GM23248 (cell line): Measurements from ENCODE around the gene VDAC1. TPM values are rescaled to one million over a fixed set of nuclear protein-coding genes. Genes with fewer than 3 reads are reported as not detected.

Experiments
- DNase-seq: peaks from one replicate; pipeline ENCODE4 v3.0.0-alpha.2; 2015
- H2AFZ ChIP-seq: fragments of 200-600 bp; sonication (generic); 2 replicates; pipeline ENCODE4 v1.6.1; 2016; ENCODE audit warnings: antibody characterized with exemption
- H3F3A ChIP-seq: fragments of 200-600 bp; sonication (generic); 2 replicates; pipeline ENCODE4 v1.6.1; 2016; ENCODE audit warnings: mild to moderate bottlenecking, antibody characterized with exemption, mixed run types; ENCODE audit not compliant: insufficient read depth
- H3K27ac ChIP-seq: fragments of 200-600 bp; sonication (generic); 2 replicates; pipeline ENCODE4 v1.5.1; 2016; ENCODE audit warnings: mild to moderate bottlenecking
- H3K27me3 ChIP-seq: fragments of 200-600 bp; sonication (generic); replicated peaks from 2 replicates; pipeline ENCODE4 v1.6.1; 2016; ENCODE audit warnings: mild to moderate bottlenecking; ENCODE audit not compliant: insufficient read depth
- H3K36me3 ChIP-seq: fragments of 200-600 bp; sonication (generic); 2 replicates; pipeline ENCODE4 v1.6.1; 2016; ENCODE audit warnings: low read depth, mild to moderate bottlenecking
- H3K4me1 ChIP-seq: fragments of 200-600 bp; sonication (generic); 2 replicates; pipeline ENCODE4 v1.6.1; 2016; ENCODE audit warnings: mild to moderate bottlenecking; ENCODE audit not compliant: insufficient read depth
- H3K4me2 ChIP-seq: fragments of 200-600 bp; sonication (generic); one replicate; pipeline ENCODE4 v1.6.1; 2016; ENCODE audit warnings: mild to moderate bottlenecking; ENCODE audit not compliant: unreplicated experiment
- H3K4me3 ChIP-seq: fragments of 200-600 bp; sonication (generic); 2 replicates; pipeline ENCODE4 v1.5.1; 2016; ENCODE audit warnings: mild to moderate bottlenecking
- H3K79me2 ChIP-seq: fragments of 200-600 bp; sonication (generic); 2 replicates; pipeline ENCODE4 v1.6.1; 2016; ENCODE audit warnings: mild to moderate bottlenecking; ENCODE audit not compliant: insufficient read depth
- H3K9ac ChIP-seq: fragments of 200-600 bp; sonication (generic); 2 replicates; pipeline ENCODE4 v1.6.1; 2016; ENCODE audit warnings: mild to moderate bottlenecking
- H3K9me2 ChIP-seq: fragments of 200-600 bp; sonication (generic); 2 replicates; pipeline ENCODE4 v1.6.1; 2016; ENCODE audit warnings: mixed run types, mild to moderate bottlenecking, moderate library complexity; ENCODE audit not compliant: insufficient read depth
- H3K9me3 ChIP-seq: fragments of 200-600 bp; sonication (generic); one replicate; pipeline ENCODE4 v1.6.1; 2017; ENCODE audit warnings: low read depth
- H4K20me1 ChIP-seq: fragments of 200-600 bp; sonication (generic); 2 replicates; pipeline ENCODE4 v1.6.0; 2016; ENCODE audit not compliant: insufficient read depth
- EZH2 ChIP-seq: fragments of 200-600 bp; sonication (generic); IDR thresholded peaks from 2 replicates; pipeline ENCODE4 v1.6.1; 2018; ENCODE audit warnings: antibody characterized with exemption, mild to moderate bottlenecking; ENCODE audit not compliant: insufficient read depth, poor library complexity, severe bottlenecking
- EZH2phosphoT487 ChIP-seq: fragments of 200-600 bp; sonication (generic); IDR thresholded peaks from 2 replicates; pipeline ENCODE4 v1.6.1; 2018; ENCODE audit warnings: antibody characterized with exemption, moderate library complexity, mild to moderate bottlenecking, low read depth; ENCODE audit not compliant: insufficient read depth
- WGBS, 2 experiments: methylation state at CpG; one replicate each; pipeline ENCODE4 v1.1.6; 2015 to 2017; ENCODE audit warnings: low lambda C conversion rate in 2 of 2, low coverage in 1 of 2; ENCODE audit errors: missing lambda C conversion rate in 2 of 2; 5-methylcytosine and 5-hydroxymethylcytosine counted together
- in situ Hi-C: fragments of 300-500 bp; cut with MboI; formaldehyde crosslinking; loops from 2 replicates; pipeline ENCODE4 v1.15.0; 2020
- polyA plus RNA-seq: library from polyadenylated mRNA; unstranded; fragments of >200 nt; fragmentation: Nextera tagmentation; extraction: Ambion mirVana; gene quantifications from 2 replicates; pipeline ENCODE4 v1.2.1, GENCODE V29; 2016
- total RNA-seq: library from RNA; depleted of rRNA; stranded (reverse); fragments of >200 nt; shearing (Covaris generic); gene quantifications from 2 replicates; pipeline ENCODE4 v1.2.3, GENCODE V29; 2014

The VDAC1 gene
- total and polyA plus RNA-seq, 2 experiments from 2014 or later: 318 to 329 TPM

- Histone ChIP-seq H3K9ac (no peak overlapping the region), H3K79me2 (peaks cover 85% of the 10 kb centered on the region), H3K36me3 (0 out of 2 replicates have a peak, but pooled peaks cover 4% of the 10 kb centered on the region), H3K9me2 (no peaks in the 10 kb centered on the region), H3K9me3 (no peaks in the 10 kb centered on the region), H3K4me3 (no peak overlapping the region), H3K4me1 (peaks cover 23% of the 10 kb centered on the region), H3K4me2 (no peak overlapping the region), H3K27ac (no peak overlapping the region), H3F3A (peaks cover 14% of the 10 kb centered on the region), H2AFZ (no peak overlapping the region), H4K20me1 (peaks cover 6% of the 10 kb centered on the region; the same call in 1 of the 2 replicates), H3K27me3 (no peaks in the 10 kb centered on the region)
- no peak for TF ChIP-seq EZH2
- TF ChIP-seq EZH2phosphoT487: no peak
- WGBS, 2 experiments: 95 to 96% methylated on average over 10 of the region's 10 CpGs
- in situ Hi-C loops: no loop called here
- DNase-seq: no peak
These were observed 3.9 kb downstream of the VDAC1 start for GRCh38 chr5:134000696-134001453.

GRCh38 chr5:134000091-134000511 is 4.7 kb downstream of the VDAC1 start:
- 94 to 96% methylated on average over 5 of the region's 5 CpGs for WGBS, 2 experiments
- Histone ChIP-seq H3K4me3 (no peak overlapping the region), H3F3A (peaks cover 14% of the 10 kb centered on the region), H3K9ac (no peak overlapping the region), H3K4me2 (no peak overlapping the region), H3K36me3 (0 out of 2 replicates have a peak, but pooled peaks cover 4% of the 10 kb centered on the region), H4K20me1 (peaks cover 6% of the 10 kb centered on the region; the same call in 1 of the 2 replicates), H3K27ac (no peak overlapping the region), H3K79me2 (peaks cover 89% of the 10 kb centered on the region), H3K27me3 (no peaks in the 10 kb centered on the region), H2AFZ (no peak overlapping the region), H3K9me2 (no peaks in the 10 kb centered on the region), H3K9me3 (no peaks in the 10 kb centered on the region), H3K4me1 (peaks cover 27% of the 10 kb centered on the region)
- in situ Hi-C loops: no loop called here
- DNase-seq: no peak
- TF ChIP-seq EZH2 (no peak), EZH2phosphoT487 (no peak)

GRCh38 chr5:133998807-133999206 is 6.0 kb downstream of the VDAC1 start:
- Histone ChIP-seq H3K4me2 (no peak overlapping the region), H3K36me3 (0 out of 2 replicates have a peak, but pooled peaks cover 4% of the 10 kb centered on the region), H3K9me3 (no peaks in the 10 kb centered on the region), H3K9me2 (no peaks in the 10 kb centered on the region), H3K27me3 (no peaks in the 10 kb centered on the region), H3F3A (peaks cover 20% of the 10 kb centered on the region), H3K4me1 (peaks cover 38% of the 10 kb centered on the region), H3K79me2 (peaks cover 100% of the 10 kb centered on the region), H3K4me3 (no peak overlapping the region), H3K27ac (no peak overlapping the region), H2AFZ (no peak overlapping the region), H3K9ac (no peak overlapping the region), H4K20me1 (peaks cover 19% of the 10 kb centered on the region)
- 89% methylated on average over 7 of the region's 7 CpGs for WGBS, 2 experiments
- in situ Hi-C loops: no loop called here
- TF ChIP-seq EZH2 (no peak), EZH2phosphoT487 (no peak)
- DNase-seq: no peak

GRCh38 chr5:133998042-133998441 is 6.7 kb downstream of the VDAC1 start:
- no peak for TF ChIP-seq EZH2phosphoT487
- TF ChIP-seq EZH2: no peak
- Histone ChIP-seq H3K9me2 (no peaks in the 10 kb centered on the region), H2AFZ (no peak overlapping the region), H3K27me3 (no peaks in the 10 kb centered on the region), H3K9me3 (no peaks in the 10 kb centered on the region), H3K27ac (no peak overlapping the region), H3K4me1 (peaks cover 45% of the 10 kb centered on the region), H3K4me3 (no peak overlapping the region), H3K4me2 (no peak overlapping the region), H4K20me1 (peaks cover 27% of the 10 kb centered on the region), H3K36me3 (0 out of 2 replicates have a peak, but pooled peaks cover 4% of the 10 kb centered on the region), H3K9ac (no peak overlapping the region), H3K79me2 (peaks cover 100% of the 10 kb centered on the region), H3F3A (peaks cover 19% of the 10 kb centered on the region)
- in situ Hi-C loops: no loop called here
- no peak for DNase-seq
- WGBS, 2 experiments: 76 to 80% methylated on average over 6 of the region's 6 CpGs
